ENCODE data around the gene ABHD10. TPM values are rescaled to one million over a fixed set of nuclear protein-coding genes. Genes with fewer than 3 reads are reported as not detected.

The ABHD10 gene
- total RNA-seq, 1 donor from 2014 or later = 28.4 TPM

DNA sequence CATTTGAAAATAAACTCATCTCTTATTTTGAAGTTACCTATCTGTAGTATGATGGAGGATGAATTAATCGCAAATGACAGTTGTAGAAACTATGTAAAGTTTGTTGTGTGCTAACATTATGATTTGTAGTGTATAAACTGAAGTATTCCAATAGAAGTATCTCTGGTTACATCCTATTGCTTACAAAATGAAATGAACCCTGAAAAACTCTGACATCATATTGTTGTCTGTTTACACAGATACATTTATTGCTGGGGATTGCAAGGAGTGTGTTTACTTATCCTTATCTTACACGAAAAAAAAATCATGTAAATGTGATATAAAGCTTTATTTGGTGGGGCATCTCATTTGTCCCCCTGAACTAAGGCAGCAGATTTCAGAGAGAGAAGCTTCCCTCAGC is 2.6 kb upstream of the ABHD10 start:
- POLR2A ChIA-PET = no interaction called here
- intact Hi-C loops (cut with micrococcal nuclease) = loop anchor here (5.0 kb wide), 1 partner anchor 904 kb away; the partner anchor contains the start of gene NECTIN3
- Mint-ChIP-seq H3K4me3 (no peak overlapping the region), H3K36me3 (ENCODE audit: low read depth) (peaks cover 6% of the 10 kb centered on the region), H3K4me1 (peaks cover 24% of the 10 kb centered on the region), H3K9me3 (no peaks in the 10 kb centered on the region), H3K27me3 (no peaks in the 10 kb centered on the region), H3K27ac (no peak overlapping the region)
- ATAC-seq (ENCODE audit: low read depth) (no peak), DNase-seq (no peak)
- TF ChIP-seq, protein P1, sequence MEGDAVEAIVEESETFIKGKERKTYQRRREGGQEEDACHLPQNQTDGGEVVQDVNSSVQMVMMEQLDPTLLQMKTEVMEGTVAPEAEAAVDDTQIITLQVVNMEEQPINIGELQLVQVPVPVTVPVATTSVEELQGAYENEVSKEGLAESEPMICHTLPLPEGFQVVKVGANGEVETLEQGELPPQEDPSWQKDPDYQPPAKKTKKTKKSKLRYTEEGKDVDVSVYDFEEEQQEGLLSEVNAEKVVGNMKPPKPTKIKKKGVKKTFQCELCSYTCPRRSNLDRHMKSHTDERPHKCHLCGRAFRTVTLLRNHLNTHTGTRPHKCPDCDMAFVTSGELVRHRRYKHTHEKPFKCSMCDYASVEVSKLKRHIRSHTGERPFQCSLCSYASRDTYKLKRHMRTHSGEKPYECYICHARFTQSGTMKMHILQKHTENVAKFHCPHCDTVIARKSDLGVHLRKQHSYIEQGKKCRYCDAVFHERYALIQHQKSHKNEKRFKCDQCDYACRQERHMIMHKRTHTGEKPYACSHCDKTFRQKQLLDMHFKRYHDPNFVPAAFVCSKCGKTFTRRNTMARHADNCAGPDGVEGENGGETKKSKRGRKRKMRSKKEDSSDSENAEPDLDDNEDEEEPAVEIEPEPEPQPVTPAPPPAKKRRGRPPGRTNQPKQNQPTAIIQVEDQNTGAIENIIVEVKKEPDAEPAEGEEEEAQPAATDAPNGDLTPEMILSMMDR (IDR thresholded peaks at IDR 0.05) = no peak
- CTCF ChIA-PET = no interaction called here

DNA sequence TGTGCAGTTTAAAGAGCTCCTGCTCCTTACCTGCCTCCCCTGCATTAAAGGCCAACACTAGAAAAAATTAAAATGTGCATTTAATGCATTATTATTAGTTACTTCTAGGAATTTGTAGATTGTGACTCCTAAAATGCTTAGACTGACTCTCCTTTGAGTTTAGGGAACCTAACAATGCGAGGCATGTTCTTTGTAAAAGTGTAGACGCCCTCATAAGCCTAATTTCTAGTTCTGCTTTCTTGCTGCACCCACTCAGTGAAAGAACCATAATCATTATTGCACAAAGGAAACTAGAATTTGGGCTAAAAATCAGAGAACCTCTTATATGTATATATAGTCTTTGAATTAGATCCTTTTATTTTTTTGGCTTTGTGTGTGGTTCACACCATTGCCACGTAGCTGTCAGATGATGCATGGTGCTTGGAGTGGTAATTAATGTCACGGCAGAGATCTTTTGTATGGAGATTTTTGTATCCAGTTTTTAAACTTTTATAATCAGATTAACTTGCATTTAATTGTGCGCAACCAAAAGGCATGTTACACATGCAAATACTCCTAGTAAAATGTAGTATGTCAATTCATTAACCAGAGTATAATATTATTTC is 710 bp downstream of the ABHD10 start:
- no peak for DNase-seq
- Mint-ChIP-seq H3K27ac (peak overlapping the region; percentile 94), H3K9me3 (no peaks in the 10 kb centered on the region), H3K4me3 (peak overlapping the region; percentile 93), H3K36me3 (ENCODE audit: low read depth) (peaks cover 21% of the 10 kb centered on the region), H3K27me3 (no peaks in the 10 kb centered on the region), H3K4me1 (peaks cover 49% of the 10 kb centered on the region)
- intact Hi-C loops (cut with micrococcal nuclease) = loop anchor here (1.0 to 5.0 kb wide), 4 partner anchors 10 to 907 kb away; partner anchors contain the start of gene NECTIN3
- peak; percentile 33 for ATAC-seq (ENCODE audit: low read depth)
- ChIA-PET POLR2A (interaction anchor here (0.5 to 2.1 kb wide), 15 partner anchors 9 to 1535 kb away, joined by 3 to 13 read pairs (median 5); partner anchors contain the start of genes PHLDB2, SPICE1, TAGLN3 and ZBED2), CTCF (interaction anchor here (1.0 to 2.6 kb wide), 6 partner anchors 10 to 363 kb away, joined by 3 to 17 read pairs (median 9); no protein-coding TSS in a partner anchor)
- TF ChIP-seq, protein P1 (IDR thresholded peaks at IDR 0.05) = no peak

DNA sequence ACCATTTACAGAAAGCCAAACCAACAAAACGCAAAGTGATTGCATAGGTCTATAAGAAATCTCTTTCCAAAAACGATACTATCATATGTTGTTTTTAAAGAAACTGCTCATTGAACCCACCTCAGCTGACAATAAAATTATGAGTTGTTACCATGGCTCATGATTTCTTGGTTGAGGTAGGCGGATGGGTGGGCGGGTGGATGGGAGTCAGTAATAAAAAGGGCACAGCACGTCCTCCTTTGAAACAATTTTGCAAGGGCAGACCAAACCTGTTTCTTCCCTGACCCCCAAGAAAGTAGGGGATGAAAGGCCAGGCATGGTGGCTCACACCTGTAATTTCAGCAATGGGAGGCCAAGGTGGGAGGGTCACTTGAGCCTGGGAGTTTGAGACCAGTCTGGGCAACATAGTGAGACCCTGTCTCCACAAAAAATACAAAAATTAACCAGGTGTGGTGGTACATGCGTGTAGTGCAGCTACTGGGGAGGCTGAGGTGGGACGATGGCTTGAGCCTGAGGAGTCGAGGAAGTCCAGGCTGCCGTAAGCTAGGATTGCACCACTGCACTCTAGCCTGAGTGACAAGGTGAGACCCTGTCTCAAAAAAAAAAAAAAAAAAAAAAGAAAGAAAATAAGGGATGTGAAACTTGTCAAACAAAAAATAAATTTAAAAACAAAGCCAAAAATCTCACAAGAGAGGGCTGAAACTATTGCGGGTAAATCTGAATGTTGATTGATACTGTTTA is 2.1 kb downstream of the ABHD10 start:
- TF ChIP-seq, protein P1 (IDR thresholded peaks at IDR 0.05) = no peak
- H3K4me1 Mint-ChIP-seq = peaks cover 54% of the 10 kb centered on the region
- ChIA-PET CTCF (interaction anchor here (0.6 to 2.5 kb wide), 2 partner anchors 263 to 288 kb away, joined by 3 to 11 read pairs; no protein-coding TSS in a partner anchor), POLR2A (interaction anchor here (0.7 kb wide), 1 partner anchor 16 kb away, joined by 8 read pairs; no protein-coding TSS in a partner anchor)
- no peak for ATAC-seq (ENCODE audit: low read depth)
- DNase-seq = no peak
- H3K4me3 Mint-ChIP-seq = peak overlapping the region; percentile 41
- H3K36me3 Mint-ChIP-seq (ENCODE audit: low read depth) = peaks cover 29% of the 10 kb centered on the region
- H3K27me3 Mint-ChIP-seq = no peaks in the 10 kb centered on the region
- no peaks in the 10 kb centered on the region for H3K9me3 Mint-ChIP-seq
- intact Hi-C loops (cut with micrococcal nuclease) = no loop called here
- peak overlapping the region; percentile 65 for H3K27ac Mint-ChIP-seq

DNA sequence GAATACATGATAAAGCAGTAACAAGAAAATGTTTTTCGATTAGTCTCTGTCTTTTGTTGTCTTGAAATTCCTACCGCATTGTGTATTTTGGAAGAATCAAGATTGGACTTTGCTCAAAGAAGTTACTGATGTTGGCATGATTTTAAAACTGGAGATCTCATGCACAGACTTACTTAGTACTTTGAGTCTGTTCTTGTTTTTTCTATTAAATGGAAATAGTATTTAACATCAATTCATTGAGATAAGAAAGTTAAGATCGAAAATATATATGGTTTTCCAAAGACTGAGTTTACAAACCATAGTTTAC is 2.6 kb downstream of the ABHD10 start:
- no peak for ATAC-seq (ENCODE audit: low read depth)
- no peaks in the 10 kb centered on the region for H3K9me3 Mint-ChIP-seq
- CTCF ChIA-PET = interaction anchor here (0.6 kb wide), 2 partner anchors 12 to 289 kb away, joined by 3 read pairs; no protein-coding TSS in a partner anchor
- H3K27ac Mint-ChIP-seq = no peak overlapping the region
- no peaks in the 10 kb centered on the region for H3K27me3 Mint-ChIP-seq
- H3K4me1 Mint-ChIP-seq = peaks cover 54% of the 10 kb centered on the region
- POLR2A ChIA-PET = no interaction called here
- H3K36me3 Mint-ChIP-seq (ENCODE audit: low read depth) = peaks cover 34% of the 10 kb centered on the region
- no peak for DNase-seq
- TF ChIP-seq, protein P1 (IDR thresholded peaks at IDR 0.05) = no peak
- intact Hi-C loops (cut with micrococcal nuclease) = no loop called here
- no peak overlapping the region for H3K4me3 Mint-ChIP-seq
